ENCODE measurements around the gene ICAM2.
"Not testable (repeated sequence)": the region's sequence is repeated elsewhere in the genome, so short reads cannot be mapped to it uniquely, and the experiment has no call there.

ICAM2 gene

GRCh38 chr17:63996430-63997182 is 23.8 kb downstream of the ICAM2 start:
- DNase-seq = no peak

GRCh38 chr17:63995626-63996025 is 24.8 kb downstream of the ICAM2 start:
- no peak for DNase-seq

GRCh38 chr17:63993368-63993985 is 27.0 kb downstream of the ICAM2 start:
- no peak for DNase-seq

- DNase-seq = no peak
Measured at GRCh38 chr17:63991611-63992010, 28.8 kb downstream of the ICAM2 start.

GRCh38 chr17:63989622-63990345 is 30.6 kb downstream of the ICAM2 start:
- no peak for DNase-seq

GRCh38 chr17:63988741-63989621 is 31.5 kb downstream of the ICAM2 start:
- DNase-seq = no peak

GRCh38 chr17:63988127-63988478 is 32.3 kb downstream of the ICAM2 start:
- no peak for DNase-seq

- DNase-seq = no peak
Measured at GRCh38 chr17:63987221-63988126, 33.0 kb downstream of the ICAM2 start.

GRCh38 chr17:63986821-63987220 is 33.6 kb downstream of the ICAM2 start:
- no peak for DNase-seq

GRCh38 chr17:63985387-63986140 is 34.9 kb downstream of the ICAM2 start:
- no peak for DNase-seq

GRCh38 chr17:63984651-63985386 is 35.6 kb downstream of the ICAM2 start:
- no peak for DNase-seq

GRCh38 chr17:63984236-63984635 is 36.2 kb downstream of the ICAM2 start:
- DNase-seq = no peak

- DNase-seq = no peak
Measured at GRCh38 chr17:63983320-63983719, 37.1 kb downstream of the ICAM2 start.

- DNase-seq = not testable (repeated sequence)
Measured at GRCh38 chr17:63982641-63983040, 37.8 kb downstream of the ICAM2 start.

- DNase-seq = no peak
Measured at GRCh38 chr17:63978272-63979200, 41.9 kb downstream of the ICAM2 start.

- DNase-seq = no peak
Measured at GRCh38 chr17:63976702-63977101, 43.7 kb downstream of the ICAM2 start.

- DNase-seq = no peak
Measured at GRCh38 chr17:63975541-63976092, 44.8 kb downstream of the ICAM2 start.

GRCh38 chr17:63974594-63975192 is 45.7 kb downstream of the ICAM2 start:
- no peak for DNase-seq
